ENCODE data around the gene PTPRR. TPM values are rescaled to one million over a fixed set of nuclear protein-coding genes. Genes with fewer than 3 reads are reported as not detected.

The PTPRR gene
- total and polyA plus RNA-seq, 2 of the 13 experiments (the other 11 are each of a cell fraction or from before 2014, with no cell fraction given), result not detected

- FAIRE-seq, result no peak
- no peaks in the 10 kb centered on the region for H3K4me1 ChIP-seq (ENCODE audit: insufficient read depth, low read length)
- ChIA-PET POLR2A (no interaction called here), CTCF (ENCODE audit: low intra/inter-chr PET ratio, low total read pairs) (no interaction called here)
- H3K27me3 ChIP-seq (ENCODE audit: control insufficient read depth in 1 of 2, insufficient read depth in 2 of 2, low read length in 2 of 2), result no peaks in the 10 kb centered on the region
- H3K27ac ChIP-seq (ENCODE audit: extremely low read length, insufficient read depth, low read length), result no peak overlapping the region
- in situ Hi-C loops (cut with HindIII; ENCODE audit: extremely low pct_ligation_motif_present, low pct_unique_long_range_greater_than_20kb), result no loop called here
- ATAC-seq, result no peak
- no peaks in the 10 kb centered on the region for H3K9me3 ChIP-seq (ENCODE audit: low read length)
- H3K4me3 ChIP-seq (replicated peaks in 1 of 3; ENCODE audit: insufficient read depth in 1 of 3, low read depth in 2 of 3, low read length in 3 of 3), result no peak overlapping the region
- intact Hi-C loops (cut with micrococcal nuclease; ENCODE audit: unreplicated experiment), result no loop called here
- H3K79me2 ChIP-seq (ENCODE audit: insufficient read depth, low read length), result no peaks in the 10 kb centered on the region
- 0% methylated on average over 1 of the region's 1 CpG for WGBS (ENCODE audit: low lambda C conversion rate)
- H4K20me1 ChIP-seq (ENCODE audit: insufficient read depth, low read length), result no peaks in the 10 kb centered on the region
- no peaks in the 10 kb centered on the region for H3K36me3 ChIP-seq (replicated peaks in 1 of 2; ENCODE audit: control insufficient read depth in 1 of 2, insufficient read depth in 2 of 2, low read length in 2 of 2)
- no peak overlapping the region for H2AFZ ChIP-seq (ENCODE audit: low read length)
- H3K4me2 ChIP-seq (ENCODE audit: low read depth, low read length), result no peak overlapping the region
- TF ChIP-seq REST (IDR thresholded peaks at IDR 0.05; ENCODE audit: borderline replicate concordance in 1 of 2, low read depth in 1 of 2, low read length in 2 of 2), result no peak
- TF ChIP-seq RFX3 (CRISPR knock-in tag; IDR thresholded peaks at IDR 0.05), result no peak
- TF ChIP-seq SP4 (CRISPR knock-in tag; IDR thresholded peaks at IDR 0.05), result no peak
- no peak for TF ChIP-seq ZNF615 (CRISPR knock-in tag; IDR thresholded peaks at IDR 0.05; ENCODE audit: borderline replicate concordance)
- TF ChIP-seq, protein P1, sequence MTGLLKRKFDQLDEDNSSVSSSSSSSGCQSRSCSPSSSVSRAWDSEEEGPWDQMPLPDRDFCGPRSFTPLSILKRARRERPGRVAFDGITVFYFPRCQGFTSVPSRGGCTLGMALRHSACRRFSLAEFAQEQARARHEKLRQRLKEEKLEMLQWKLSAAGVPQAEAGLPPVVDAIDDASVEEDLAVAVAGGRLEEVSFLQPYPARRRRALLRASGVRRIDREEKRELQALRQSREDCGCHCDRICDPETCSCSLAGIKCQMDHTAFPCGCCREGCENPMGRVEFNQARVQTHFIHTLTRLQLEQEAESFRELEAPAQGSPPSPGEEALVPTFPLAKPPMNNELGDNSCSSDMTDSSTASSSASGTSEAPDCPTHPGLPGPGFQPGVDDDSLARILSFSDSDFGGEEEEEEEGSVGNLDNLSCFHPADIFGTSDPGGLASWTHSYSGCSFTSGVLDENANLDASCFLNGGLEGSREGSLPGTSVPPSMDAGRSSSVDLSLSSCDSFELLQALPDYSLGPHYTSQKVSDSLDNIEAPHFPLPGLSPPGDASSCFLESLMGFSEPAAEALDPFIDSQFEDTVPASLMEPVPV (CRISPR knock-in tag; IDR thresholded peaks at IDR 0.05), result no peak
- no peak for TF ChIP-seq ZNF296 (CRISPR knock-in tag; conservative IDR thresholded peaks at IDR 0.05)
- TF ChIP-seq ZNF558 (CRISPR knock-in tag; IDR thresholded peaks at IDR 0.05; ENCODE audit: borderline replicate concordance), result no peak
- TF ChIP-seq ZBTB21 (CRISPR knock-in tag; IDR thresholded peaks at IDR 0.05), result no peak
- no peak for TF ChIP-seq KDM5A (IDR thresholded peaks at IDR 0.05; ENCODE audit: borderline replicate concordance, low read length)
- no peak for TF ChIP-seq U2AF1 (optimal IDR thresholded peaks at IDR 0.05; ENCODE audit: low read depth, low read length)
- TF ChIP-seq ZFP62 (CRISPR knock-in tag; IDR thresholded peaks at IDR 0.05), result no peak
- no peak for TF ChIP-seq YY1 (IDR thresholded peaks at IDR 0.05; ENCODE audit: insufficient read depth, insufficient replicate concordance, low read depth, low read length)
- no peak for TF ChIP-seq POLR2AphosphoS2 (IDR thresholded peaks at IDR 0.05; ENCODE audit: low read depth, low read length)
- no peak for TF ChIP-seq ZNF292 (CRISPR knock-in tag; IDR thresholded peaks at IDR 0.05; ENCODE audit: borderline replicate concordance, low read depth)
- TF ChIP-seq ZNF414 (CRISPR knock-in tag; IDR thresholded peaks at IDR 0.05), result no peak
- TF ChIP-seq ZNF224 (CRISPR knock-in tag; IDR thresholded peaks at IDR 0.05), result no peak
- no peak for TF ChIP-seq CBX5 (CRISPR knock-in tag; IDR thresholded peaks at IDR 0.05; ENCODE audit: borderline replicate concordance)
- H3K9ac ChIP-seq (ENCODE audit: insufficient read depth, low read depth, low read length), result no peak overlapping the region
- no peak for DNase-seq (ENCODE audit: low spot score)
- no TSS peak for BruUV-seq (replicated peaks)
These were observed 147.7 kb downstream of the PTPRR start for GRCh38 chr12:70772836-70773235.

All from HepG2 (cell line).